BE2C (cell line): ENCODE results near the gene E4F1.

Experiments used
- DNase-seq: peaks from one replicate; pipeline ENCODE4 v3.0.0-alpha.2; 2020
- H3K27me3 ChIP-seq: fragments of 250-450 bp; sonication (Bioruptor Pico); 2 replicates; pipeline ENCODE4 v1.5.1; 2020; ENCODE audit warnings: mild to moderate bottlenecking
- H3K36me3 ChIP-seq: fragments of 250-450 bp; sonication (Bioruptor Pico); 2 replicates; pipeline ENCODE4 v1.5.1; 2020; ENCODE audit warnings: mild to moderate bottlenecking
- H3K4me1 ChIP-seq: fragments of 250-450 bp; sonication (Bioruptor Pico); 2 replicates; pipeline ENCODE4 v1.5.1; 2020
- H3K4me3 ChIP-seq: 2 replicates; pipeline ENCODE4 v1.5.1; 2011; ENCODE audit warnings: low read depth, low read length
- H3K9me3 ChIP-seq: fragments of 250-450 bp; sonication (Bioruptor Pico); 2 replicates; pipeline ENCODE4 v1.5.1; 2020
- CTCF ChIP-seq: IDR thresholded peaks from 2 replicates; pipeline ENCODE4 v1.5.1; 2012; ENCODE audit warnings: mild to moderate bottlenecking, low read depth, low read length

E4F1 gene

GRCh38 chr16:2276368-2277195 lies 53.2 kb downstream of the E4F1 start:
- DNase-seq, result no peak
- Histone ChIP-seq H3K27me3 (no peaks in the 10 kb centered on the region), H3K9me3 (no peaks in the 10 kb centered on the region), H3K4me1 (no peaks in the 10 kb centered on the region), H3K36me3 (peaks cover 47% of the 10 kb centered on the region), H3K4me3 (no peak overlapping the region)
- TF ChIP-seq CTCF, result no peak

GRCh38 chr16:2277466-2278271 lies 54.3 kb downstream of the E4F1 start:
- no peak for TF ChIP-seq CTCF
- no peaks in the 10 kb centered on the region for H3K9me3 ChIP-seq

GRCh38 chr16:2278272-2278608 lies 54.8 kb downstream of the E4F1 start:
- peaks cover 52% of the 10 kb centered on the region for H3K36me3 ChIP-seq
- TF ChIP-seq CTCF, result no peak
- H3K27me3 ChIP-seq, result no peaks in the 10 kb centered on the region
- no peaks in the 10 kb centered on the region for H3K4me1 ChIP-seq
- no peak overlapping the region for H3K4me3 ChIP-seq
- no peak for DNase-seq
- H3K9me3 ChIP-seq, result no peaks in the 10 kb centered on the region

More at GRCh38 chr16:2277466-2278271, 54.3 kb downstream of the E4F1 start:
- no peaks in the 10 kb centered on the region for H3K4me1 ChIP-seq
- no peaks in the 10 kb centered on the region for H3K27me3 ChIP-seq
- no peak overlapping the region for H3K4me3 ChIP-seq
- DNase-seq, result no peak
- H3K36me3 ChIP-seq, result peaks cover 47% of the 10 kb centered on the region

GRCh38 chr16:2278956-2279800 lies 55.8 kb downstream of the E4F1 start:
- H3K9me3 ChIP-seq, result no peaks in the 10 kb centered on the region
- no peak for TF ChIP-seq CTCF
- H3K27me3 ChIP-seq, result no peaks in the 10 kb centered on the region
- peaks cover 61% of the 10 kb centered on the region for H3K36me3 ChIP-seq
- no peaks in the 10 kb centered on the region for H3K4me1 ChIP-seq
- no peak for DNase-seq
- no peak overlapping the region for H3K4me3 ChIP-seq

DNA sequence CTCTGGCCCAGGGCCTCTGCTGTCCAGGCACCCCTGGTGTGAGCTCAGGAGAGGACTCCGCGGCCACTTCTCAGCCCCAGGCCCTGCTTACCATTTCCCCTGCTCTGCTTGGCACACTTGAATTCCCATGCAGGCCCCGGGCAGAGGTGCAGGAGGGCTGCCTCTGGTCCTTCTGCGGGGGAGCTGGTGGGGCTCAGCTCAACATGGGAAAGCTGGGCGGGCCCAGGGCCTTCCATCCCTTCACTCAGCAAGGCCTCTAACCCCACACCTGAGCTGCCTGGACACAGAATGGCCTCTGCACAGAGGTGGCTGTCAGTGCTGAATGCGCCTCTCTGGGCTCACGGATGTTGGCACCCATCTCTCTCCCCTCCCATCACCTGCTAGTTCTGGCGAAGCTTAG lies 57.1 kb downstream of the E4F1 start:
- Histone ChIP-seq H3K36me3 (peaks cover 72% of the 10 kb centered on the region), H3K4me1 (no peaks in the 10 kb centered on the region), H3K27me3 (no peaks in the 10 kb centered on the region), H3K9me3 (no peaks in the 10 kb centered on the region), H3K4me3 (no peak overlapping the region)
- DNase-seq, result no peak
- TF ChIP-seq CTCF, result no peak
